Spinal cord (tissue), 10 donors: Measurements from ENCODE around the gene DAGLB. TPM values are rescaled to one million over a fixed set of nuclear protein-coding genes. Genes with fewer than 3 reads are reported as not detected.
A peak's percentile ranks its signal among the peaks of the same experiment; 100 is the strongest.
"Not testable (repeated sequence)": the region's sequence is repeated elsewhere in the genome, so short reads cannot be mapped to it uniquely, and the experiment has no call there.

Experiments used
- DNase-seq, 6 donors: peaks; one replicate each; pipeline versions ENCODE4 v3.0.0 to v3.0.0-alpha.2; 2013 to 2015; ENCODE audit warnings: low spot score in 6 of 6, low read depth in 4 of 6
- H3K27ac ChIP-seq: one replicate; pipeline ENCODE4 v1.5.1; 2013; ENCODE audit warnings: low read depth, low read length, control low read depth
- H3K27me3 ChIP-seq: one replicate; pipeline ENCODE4 v1.6.1; 2013; ENCODE audit warnings: low read length; ENCODE audit not compliant: control insufficient read depth, insufficient read depth
- H3K36me3 ChIP-seq: one replicate; pipeline ENCODE4 v1.6.1; 2013; ENCODE audit warnings: low read length; ENCODE audit not compliant: control insufficient read depth, insufficient read depth
- H3K4me1 ChIP-seq: one replicate; pipeline ENCODE4 v1.6.1; 2013; ENCODE audit warnings: low read length; ENCODE audit not compliant: control insufficient read depth, insufficient read depth
- H3K4me3 ChIP-seq: one replicate; pipeline ENCODE4 v1.5.1; 2013; ENCODE audit warnings: low read depth, low read length, control low read depth
- H3K9me3 ChIP-seq: one replicate; pipeline ENCODE4 v1.6.1; 2013; ENCODE audit warnings: low read length; ENCODE audit not compliant: control insufficient read depth, insufficient read depth
- WGBS: methylation state at CpG from one replicate; pipeline ENCODE4 v1.1.5; 2013; ENCODE audit warnings: missing lambda C conversion rate; ENCODE audit not compliant: insufficient coverage; 5-methylcytosine and 5-hydroxymethylcytosine counted together
- polyA plus RNA-seq, 2 donors: library from polyadenylated mRNA; unstranded; fragments of 120-200 nt; gene quantifications; one replicate each; pipeline ENCODE4 v1.2.1, GENCODE V29; 2013; ENCODE audit not compliant: insufficient read length in 2 of 2
- total RNA-seq, 2 donors: library from RNA; depleted of rRNA in 1 of 2; stranded (reverse); fragments of 120-200 nt in 1 of 2; fragments of >200 nt in 1 of 2; gene quantifications; one replicate each; pipeline versions ENCODE4 v1.2.3 to v1.2.4, GENCODE V29; 2013 to 2014
- donor health status: healthy.

DAGLB gene
- total and polyA plus RNA-seq, 4 donors = 16.4 to 21.9 (median 17.3) TPM

GRCh38 chr7:6407434-6407833 lies 40.3 kb downstream of the DAGLB start:
- H3K9me3 ChIP-seq = no peaks in the 10 kb centered on the region
- H3K4me1 ChIP-seq = no peaks in the 10 kb centered on the region
- H3K4me3 ChIP-seq = no peak overlapping the region
- H3K27ac ChIP-seq = no peak overlapping the region
- H3K27me3 ChIP-seq = no peaks in the 10 kb centered on the region
- 100% methylated on average over 3 of the region's 4 CpGs for WGBS
- peak in 1 of 6 donors; percentile 22 for DNase-seq
- H3K36me3 ChIP-seq = peaks cover 66% of the 10 kb centered on the region

- WGBS = no CpG with 5 or more reads among the region's 5 CpGs
- peaks cover 64% of the 10 kb centered on the region for H3K36me3 ChIP-seq
- no peaks in the 10 kb centered on the region for H3K9me3 ChIP-seq
- DNase-seq = no peak
- no peaks in the 10 kb centered on the region for H3K4me1 ChIP-seq
- H3K4me3 ChIP-seq = no peak overlapping the region
- no peaks in the 10 kb centered on the region for H3K27me3 ChIP-seq
- no peak overlapping the region for H3K27ac ChIP-seq
Measured at GRCh38 chr7:6406121-6406520, 41.6 kb downstream of the DAGLB start.

GRCh38 chr7:6403907-6404306 lies 43.8 kb downstream of the DAGLB start:
- H3K4me1 ChIP-seq = peaks cover 7% of the 10 kb centered on the region
- no peaks in the 10 kb centered on the region for H3K27me3 ChIP-seq
- no peak for DNase-seq
- no peaks in the 10 kb centered on the region for H3K9me3 ChIP-seq
- H3K36me3 ChIP-seq = peaks cover 60% of the 10 kb centered on the region
- H3K4me3 ChIP-seq = no peak overlapping the region
- WGBS = 91% methylated on average over 7 of the region's 7 CpGs
- no peak overlapping the region for H3K27ac ChIP-seq

GRCh38 chr7:6402741-6403140 lies 45.0 kb downstream of the DAGLB start:
- H3K4me1 ChIP-seq = peaks cover 13% of the 10 kb centered on the region
- H3K36me3 ChIP-seq = peaks cover 56% of the 10 kb centered on the region
- H3K4me3 ChIP-seq = no peak overlapping the region
- H3K27ac ChIP-seq = no peak overlapping the region
- 82% methylated on average over 13 of the region's 13 CpGs for WGBS
- no peaks in the 10 kb centered on the region for H3K27me3 ChIP-seq
- no peak for DNase-seq
- H3K9me3 ChIP-seq = no peaks in the 10 kb centered on the region

- peaks cover 13% of the 10 kb centered on the region for H3K4me1 ChIP-seq
- DNase-seq = no peak
- no peak overlapping the region for H3K4me3 ChIP-seq
- peaks cover 53% of the 10 kb centered on the region for H3K36me3 ChIP-seq
- no peak overlapping the region for H3K27ac ChIP-seq
- no peaks in the 10 kb centered on the region for H3K9me3 ChIP-seq
- WGBS = 78% methylated on average over 6 of the region's 17 CpGs
- H3K27me3 ChIP-seq = no peaks in the 10 kb centered on the region
Measured at GRCh38 chr7:6402041-6402440, 45.7 kb downstream of the DAGLB start.

GRCh38 chr7:6401536-6401935 lies 46.2 kb downstream of the DAGLB start:
- H3K27ac ChIP-seq = no peak overlapping the region
- peaks cover 49% of the 10 kb centered on the region for H3K36me3 ChIP-seq
- WGBS = 80% methylated on average over 1 of the region's 10 CpGs
- no peak overlapping the region for H3K4me3 ChIP-seq
- no peak for DNase-seq
- H3K4me1 ChIP-seq = peaks cover 13% of the 10 kb centered on the region
- H3K27me3 ChIP-seq = no peaks in the 10 kb centered on the region
- H3K9me3 ChIP-seq = no peaks in the 10 kb centered on the region

GRCh38 chr7:6400243-6401105 lies 47.3 kb downstream of the DAGLB start:
- not testable (repeated sequence) for H3K9me3 ChIP-seq, H3K4me3 ChIP-seq, DNase-seq, H3K27me3 ChIP-seq, H3K27ac ChIP-seq
- H3K36me3 ChIP-seq = peaks cover 49% of the 10 kb centered on the region
- 96% methylated on average over 15 of the region's 19 CpGs for WGBS
- H3K4me1 ChIP-seq = peaks cover 13% of the 10 kb centered on the region

- Histone ChIP-seq H3K27me3 (no peaks in the 10 kb centered on the region), H3K4me1 (peaks cover 13% of the 10 kb centered on the region), H3K4me3 (no peak overlapping the region), H3K9me3 (no peaks in the 10 kb centered on the region), H3K36me3 (peaks cover 42% of the 10 kb centered on the region), H3K27ac (no peak overlapping the region)
- no CpG with 5 or more reads among the region's 8 CpGs for WGBS
- no peak for DNase-seq
Measured at GRCh38 chr7:6399351-6399750, 48.4 kb downstream of the DAGLB start.

GRCh38 chr7:6398943-6399342 lies 48.8 kb downstream of the DAGLB start:
- Histone ChIP-seq H3K4me3 (no peak overlapping the region), H3K9me3 (no peaks in the 10 kb centered on the region), H3K36me3 (peaks cover 39% of the 10 kb centered on the region), H3K27ac (no peak overlapping the region), H3K27me3 (no peaks in the 10 kb centered on the region), H3K4me1 (peaks cover 13% of the 10 kb centered on the region)
- WGBS = 55% methylated on average over 5 of the region's 12 CpGs
- DNase-seq = no peak
